NCI-H187 treated with DMSO at 0.1 percent for 48 hours (cell line): ENCODE measurements around the gene GNAS.
"Not testable (repeated sequence)": the region's sequence is repeated elsewhere in the genome, so short reads cannot be mapped to it uniquely, and the experiment has no call there.

Experiments
- DNase-seq: peaks from one replicate; lab custom pipeline; 2025; lab: John Stamatoyannopoulos, UW

GNAS gene

DNA sequence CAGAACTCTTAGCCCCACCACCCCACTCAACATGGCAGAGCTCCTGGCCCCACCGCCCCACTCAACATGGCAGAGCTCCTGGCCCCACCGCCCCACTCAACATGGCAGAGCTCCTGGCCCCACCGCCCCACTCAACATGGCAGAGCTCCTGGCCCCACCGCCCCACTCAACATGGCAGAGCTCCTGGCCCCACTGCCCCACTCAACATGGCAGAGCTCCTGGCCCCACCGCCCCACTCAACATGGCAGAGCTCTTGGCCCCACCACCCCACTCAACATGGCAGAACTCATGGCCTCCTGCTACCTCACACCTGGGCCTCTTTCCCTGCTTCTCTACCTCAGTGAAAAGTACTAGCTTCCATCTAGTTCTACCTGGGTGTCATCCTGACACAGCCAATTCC lies 23.7 kb upstream of the GNAS start:
- DNase-seq: not testable (repeated sequence)

DNA sequence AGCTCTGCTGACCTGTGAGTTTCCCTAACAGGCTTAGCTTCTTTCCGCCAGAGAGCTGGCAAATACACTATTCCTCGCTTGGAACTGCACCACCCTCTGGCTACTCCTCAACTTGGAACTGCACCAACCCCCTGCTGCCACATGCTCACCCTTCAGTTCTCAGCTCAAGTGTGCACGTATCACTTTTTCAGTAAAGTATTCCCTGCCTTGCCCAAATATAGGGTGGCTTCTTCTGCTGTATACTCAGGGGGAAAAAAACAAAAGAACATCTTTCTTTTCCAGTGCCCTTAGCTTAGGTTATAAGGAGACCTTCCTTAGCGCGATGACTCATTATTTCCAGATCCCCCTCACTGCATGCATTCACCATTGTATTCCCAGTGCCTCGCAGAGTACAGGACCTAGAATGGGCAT lies 23.0 kb upstream of the GNAS start:
- no peak for DNase-seq

- no peak for DNase-seq
Observed at GRCh38 chr20:58832457-58832856, 20.1 kb upstream of the GNAS start.

- no peak for DNase-seq
Observed at GRCh38 chr20:58833921-58834320, 18.6 kb upstream of the GNAS start.

DNA sequence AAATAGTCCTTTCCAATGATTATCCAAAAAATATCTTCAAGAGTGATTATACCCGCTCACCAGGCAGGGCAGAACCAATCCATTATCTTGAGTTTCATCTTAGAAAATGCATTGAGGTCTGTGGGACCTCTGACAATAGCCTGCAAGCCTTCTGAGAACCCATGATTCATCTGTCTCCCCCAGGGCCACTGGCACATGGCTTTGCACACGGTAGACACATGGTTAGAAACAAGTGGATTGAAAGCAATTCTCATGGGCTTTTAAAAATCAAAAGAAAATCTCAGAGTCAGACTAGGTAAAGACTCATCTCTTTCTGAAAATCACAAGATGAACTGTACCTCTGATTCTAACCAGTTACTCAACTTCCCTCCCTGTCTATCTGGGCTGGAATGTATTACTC lies 17.3 kb upstream of the GNAS start:
- DNase-seq: no peak

DNA sequence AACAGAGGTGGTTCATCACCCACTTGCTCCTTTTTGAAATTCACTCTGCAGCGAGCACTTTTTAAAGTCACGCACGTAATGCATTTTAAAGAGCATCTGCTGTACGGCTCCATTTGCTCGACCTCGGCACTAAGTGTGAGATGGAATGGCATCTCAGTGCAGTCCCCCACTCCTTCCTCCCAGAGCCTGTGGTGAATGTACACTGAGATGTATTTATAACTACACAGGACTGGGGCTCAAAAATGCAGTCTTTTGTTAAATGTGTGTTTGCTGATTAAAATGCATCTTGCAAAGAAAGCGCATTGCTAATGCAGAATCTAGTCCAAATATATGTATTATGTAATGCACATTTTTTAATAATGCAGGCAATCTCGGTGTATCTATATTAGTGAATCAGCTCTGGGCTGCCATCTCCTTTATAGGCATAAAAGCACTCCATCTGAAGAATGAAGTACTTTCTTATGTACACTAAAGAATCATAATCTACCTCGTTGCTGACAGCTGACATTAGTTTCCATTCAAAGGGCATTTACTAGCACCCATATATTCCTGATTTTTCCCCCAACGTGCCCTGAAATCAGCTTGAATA lies 15.8 kb upstream of the GNAS start:
- no peak for DNase-seq

- no peak for DNase-seq
Observed at GRCh38 chr20:58837717-58838116, 14.8 kb upstream of the GNAS start.

DNA sequence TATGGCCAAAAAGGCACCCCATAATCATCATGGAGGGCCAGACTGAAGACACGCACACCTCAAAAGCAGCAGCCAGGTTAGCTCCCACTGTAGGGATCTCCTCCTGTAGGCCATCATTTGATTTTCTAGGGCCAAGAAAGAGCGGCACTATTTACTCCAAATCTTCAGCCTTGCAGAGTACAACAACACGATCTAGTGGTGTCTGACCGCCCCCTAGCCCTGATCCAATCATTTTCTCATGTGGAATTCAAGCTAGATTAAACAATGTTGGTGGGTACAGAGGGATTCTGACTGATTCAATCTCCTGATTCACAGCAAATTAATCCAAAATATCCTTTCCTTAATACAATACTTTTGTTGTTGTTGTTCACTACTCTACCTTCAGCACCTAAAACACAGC lies 14.3 kb upstream of the GNAS start:
- no peak for DNase-seq

DNA sequence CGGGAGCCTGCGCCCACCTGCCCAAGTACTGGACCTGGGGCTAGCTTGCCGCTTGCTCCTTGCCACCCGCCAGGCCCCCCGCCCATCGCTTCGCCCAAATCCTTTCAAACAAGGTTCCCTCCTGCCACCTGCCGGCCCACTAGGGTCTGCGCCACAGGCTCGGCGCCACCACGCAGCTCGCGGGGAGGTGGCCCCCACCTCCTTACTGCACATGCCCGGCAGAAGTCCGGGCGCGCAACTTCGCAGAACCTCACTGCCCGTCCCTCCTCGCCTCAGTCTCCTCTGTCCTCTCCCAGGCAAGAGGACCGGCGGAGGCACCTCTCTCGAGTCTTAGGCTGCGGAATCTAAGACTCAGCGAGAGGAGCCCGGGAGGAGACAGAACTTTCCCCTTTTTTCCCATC lies 13.0 kb upstream of the GNAS start:
- no peak for DNase-seq

DNA sequence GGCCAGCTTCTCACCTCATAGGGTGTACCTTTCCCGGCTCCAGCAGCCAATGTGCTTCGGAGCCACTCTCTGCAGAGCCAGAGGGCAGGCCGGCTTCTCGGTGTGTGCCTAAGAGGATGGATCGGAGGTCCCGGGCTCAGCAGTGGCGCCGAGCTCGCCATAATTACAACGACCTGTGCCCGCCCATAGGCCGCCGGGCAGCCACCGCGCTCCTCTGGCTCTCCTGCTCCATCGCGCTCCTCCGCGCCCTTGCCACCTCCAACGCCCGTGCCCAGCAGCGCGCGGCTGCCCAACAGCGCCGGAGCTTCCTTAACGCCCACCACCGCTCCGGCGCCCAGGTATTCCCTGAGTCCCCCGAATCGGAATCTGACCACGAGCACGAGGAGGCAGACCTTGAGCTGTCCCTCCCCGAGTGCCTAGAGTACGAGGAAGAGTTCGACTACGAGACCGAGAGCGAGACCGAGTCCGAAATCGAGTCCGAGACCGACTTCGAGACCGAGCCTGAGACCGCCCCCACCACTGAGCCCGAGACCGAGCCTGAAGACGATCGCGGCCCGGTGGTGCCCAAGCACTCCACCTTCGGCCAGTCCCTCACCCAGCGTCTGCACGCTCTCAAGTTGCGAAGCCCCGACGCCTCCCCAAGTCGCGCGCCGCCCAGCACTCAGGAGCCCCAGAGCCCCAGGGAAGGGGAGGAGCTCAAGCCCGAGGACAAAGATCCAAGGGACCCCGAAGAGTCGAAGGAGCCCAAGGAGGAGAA lies 12.3 kb upstream of the GNAS start:
- DNase-seq: no peak

GRCh38 chr20:58840816-58841538 lies 11.5 kb upstream of the GNAS start:
- no peak for DNase-seq

GRCh38 chr20:58841539-58842264 lies 10.8 kb upstream of the GNAS start:
- no peak for DNase-seq

DNA sequence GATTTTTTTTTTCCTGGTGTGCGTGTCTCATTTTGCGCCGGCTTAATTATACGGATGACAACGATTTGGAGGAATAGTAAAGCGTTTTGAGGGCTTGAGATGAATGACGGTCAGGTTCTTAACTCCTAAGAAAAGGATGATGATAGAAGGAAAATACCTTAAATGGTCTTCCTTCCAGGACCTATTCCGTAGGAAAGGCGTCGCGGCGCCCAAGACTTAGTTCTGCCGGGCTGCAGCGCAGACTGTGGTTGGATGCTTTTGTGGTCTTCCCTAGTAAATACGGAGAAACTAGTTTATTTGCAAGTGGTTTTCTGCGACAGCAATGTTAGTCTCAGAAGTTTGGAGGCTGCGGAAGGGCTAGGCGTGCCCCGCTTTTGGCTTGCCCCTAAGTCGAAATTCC lies 10.2 kb upstream of the GNAS start:
- DNase-seq: no peak

- DNase-seq: no peak
Observed at GRCh38 chr20:58843128-58843556, 9.4 kb upstream of the GNAS start.

DNA sequence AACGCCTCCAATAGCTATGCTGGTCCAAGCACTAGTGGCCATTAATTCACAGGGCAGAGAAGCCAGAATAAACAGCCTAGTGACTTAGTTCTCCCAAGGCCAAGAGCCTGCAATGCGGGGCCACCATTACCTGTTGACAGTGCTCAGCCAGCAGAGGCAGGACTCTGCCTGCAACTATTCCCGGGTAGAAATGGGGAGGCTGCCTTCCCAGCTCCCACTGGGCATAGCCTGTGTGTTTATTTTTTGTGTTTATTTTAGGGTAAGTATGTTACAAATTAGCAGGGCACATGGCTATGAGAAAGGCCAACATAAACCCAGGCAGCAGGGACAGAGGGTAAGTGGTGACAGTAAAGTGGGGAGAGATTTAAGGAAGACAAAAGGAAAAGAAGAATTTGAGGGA lies 6.8 kb upstream of the GNAS start:
- no peak for DNase-seq

DNA sequence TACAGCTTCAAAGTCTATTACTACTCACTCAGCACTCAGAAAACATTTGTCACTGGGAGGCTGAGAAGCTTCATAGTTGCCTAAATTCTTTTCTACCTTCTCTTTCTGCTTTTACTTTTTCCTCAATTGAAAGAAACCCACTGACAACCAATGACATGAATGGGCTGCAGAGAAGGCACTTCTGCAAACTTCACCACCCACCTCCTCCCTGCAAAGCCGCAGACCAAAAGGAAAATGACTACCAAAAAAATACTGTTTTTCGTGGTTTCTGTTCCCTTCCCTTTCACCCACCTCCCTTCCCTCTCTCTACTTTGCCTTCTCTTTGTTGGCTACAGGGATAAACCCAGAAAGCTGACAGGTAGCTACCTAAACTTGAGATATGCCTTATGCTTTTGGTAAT lies 5.1 kb upstream of the GNAS start:
- no peak for DNase-seq

DNA sequence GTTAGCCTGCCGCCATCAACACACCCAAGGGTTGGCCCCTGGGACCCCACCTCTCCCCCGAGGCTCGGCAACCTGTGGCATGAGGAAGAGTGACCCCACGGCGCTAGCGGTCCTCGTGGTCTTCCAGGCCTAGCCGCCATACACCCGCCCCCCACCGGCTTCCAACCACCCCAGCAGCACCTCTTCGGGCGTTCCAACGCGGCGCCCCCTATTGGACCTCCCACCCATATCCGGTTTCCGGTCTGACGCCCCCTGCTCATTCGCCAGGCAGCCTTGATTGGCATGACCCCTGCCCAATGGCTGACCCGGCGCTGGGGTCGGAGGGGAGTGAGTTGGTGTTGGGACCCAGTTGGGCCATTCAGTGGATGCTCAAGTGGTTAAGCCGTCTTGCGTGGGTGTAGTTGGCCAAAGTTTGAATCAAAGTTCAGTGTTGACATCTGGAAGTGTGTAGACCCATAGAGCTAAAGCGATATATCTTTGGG lies 1.8 kb upstream of the GNAS start, which contains the start of gene GNAS-AS1:
Gene GNAS-AS1, minus strand, starts transcription at position 210 of the 482 bp plus-strand sequence.
- DNase-seq: no peak

DNA sequence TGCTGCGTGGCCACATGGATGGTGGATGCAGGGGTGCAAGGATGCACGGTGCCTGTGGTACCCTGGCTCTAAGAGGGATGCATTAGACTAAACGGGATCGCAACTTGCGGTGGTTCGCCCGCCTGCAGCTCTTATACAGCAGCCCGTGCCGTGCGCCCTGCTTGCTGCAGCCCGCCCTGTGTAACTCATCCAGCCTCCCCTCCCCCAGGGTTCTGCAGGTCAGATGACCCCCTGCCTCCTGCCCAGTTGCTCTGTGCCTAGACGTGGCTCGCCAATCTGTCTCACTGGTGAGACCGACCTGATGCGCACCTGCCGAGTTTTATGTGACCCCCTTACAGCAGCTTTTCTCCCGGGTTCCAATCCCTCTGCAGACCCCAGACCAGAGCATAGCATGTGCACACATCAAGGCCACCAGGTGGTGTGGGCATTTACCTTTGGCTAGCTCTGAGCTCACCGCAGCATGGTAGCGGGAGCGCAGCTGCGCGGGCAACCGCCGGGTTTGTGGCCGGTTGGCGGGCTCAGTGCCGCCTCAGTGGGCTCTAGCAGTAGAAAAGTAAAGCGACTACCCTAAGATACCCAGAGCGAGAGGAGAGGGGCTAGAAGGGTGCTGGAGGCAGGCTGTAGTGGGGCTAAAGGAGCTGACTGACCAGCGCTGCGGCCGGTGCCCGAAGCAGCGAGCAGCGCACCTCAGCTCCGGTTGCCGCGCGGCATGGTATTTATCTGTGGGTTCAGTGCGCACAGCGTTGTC lies 1.1 kb upstream of the GNAS start:
- DNase-seq: no peak

GRCh38 chr20:58851969-58852458 lies 502 bp upstream of the GNAS start:
- no peak for DNase-seq

DNA sequence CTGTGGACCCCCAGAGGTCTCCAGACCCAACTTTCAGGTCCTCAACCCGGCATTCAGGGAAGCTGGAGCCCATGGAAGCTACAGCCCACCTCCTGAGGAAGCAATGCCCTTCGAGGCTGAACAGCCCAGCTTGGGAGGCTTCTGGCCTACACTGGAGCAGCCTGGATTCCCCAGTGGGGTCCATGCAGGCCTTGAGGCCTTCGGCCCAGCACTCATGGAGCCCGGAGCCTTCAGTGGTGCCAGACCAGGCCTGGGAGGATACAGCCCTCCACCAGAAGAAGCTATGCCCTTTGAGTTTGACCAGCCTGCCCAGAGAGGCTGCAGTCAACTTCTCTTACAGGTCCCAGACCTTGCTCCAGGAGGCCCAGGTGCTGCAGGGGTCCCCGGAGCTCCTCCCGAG lies 950 bp downstream of the GNAS start:
- DNase-seq: no peak

DNA sequence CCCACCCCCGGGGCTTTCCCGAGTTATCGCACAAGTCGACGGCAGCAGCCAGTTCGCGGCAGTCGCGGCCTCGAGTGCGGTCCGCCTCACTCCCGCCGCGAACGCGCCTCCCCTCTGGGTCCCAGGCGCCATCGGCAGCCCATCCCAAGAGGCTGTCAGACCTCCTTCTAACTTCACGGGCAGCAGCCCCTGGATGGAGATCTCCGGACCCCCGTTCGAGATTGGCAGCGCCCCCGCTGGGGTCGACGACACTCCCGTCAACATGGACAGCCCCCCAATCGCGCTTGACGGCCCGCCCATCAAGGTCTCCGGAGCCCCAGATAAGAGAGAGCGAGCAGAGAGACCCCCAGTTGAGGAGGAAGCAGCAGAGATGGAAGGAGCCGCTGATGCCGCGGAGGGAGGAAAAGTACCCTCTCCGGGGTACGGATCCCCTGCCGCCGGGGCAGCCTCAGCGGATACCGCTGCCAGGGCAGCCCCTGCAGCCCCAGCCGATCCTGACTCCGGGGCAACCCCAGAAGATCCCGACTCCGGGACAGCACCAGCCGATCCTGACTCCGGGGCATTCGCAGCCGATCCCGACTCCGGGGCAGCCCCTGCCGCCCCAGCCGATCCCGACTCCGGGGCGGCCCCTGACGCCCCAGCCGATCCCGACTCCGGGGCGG lies 1.6 kb downstream of the GNAS start:
- DNase-seq: no peak
